ENCODE measurements around the gene NCOA5.

Gene NCOA5

GRCh38 chr20:46123482-46124245 is 33.9 kb upstream of the NCOA5 start:
- no peak for DNase-seq (ENCODE audit: low read depth, low spot score)
- Histone ChIP-seq H3K4me1 (ENCODE audit: insufficient read depth, insufficient read length) (no peaks in the 10 kb centered on the region), H3K4me3 (ENCODE audit: insufficient read length, low read depth) (no peak overlapping the region), H3K9ac (ENCODE audit: insufficient read length, low read depth) (no peak overlapping the region), H3K27me3 (ENCODE audit: insufficient read depth, insufficient read length) (no peaks in the 10 kb centered on the region), H3K36me3 (ENCODE audit: insufficient read depth, insufficient read length, low read length) (peaks cover 25% of the 10 kb centered on the region), H3K9me3 (ENCODE audit: insufficient read depth, low read length) (no peaks in the 10 kb centered on the region)
- TF ChIP-seq YY1 (IDR thresholded peaks at IDR 0.05; ENCODE audit: insufficient read depth, insufficient read length) (no peak), SUZ12 (IDR thresholded peaks at IDR 0.05; ENCODE audit: extremely low read depth, insufficient read depth, insufficient read length) (no peak), ZNF274 (IDR thresholded peaks at IDR 0.05; ENCODE audit: low read depth, low read length) (no peak)

- Histone ChIP-seq H3K27me3 (ENCODE audit: insufficient read depth, insufficient read length) (no peaks in the 10 kb centered on the region), H3K4me3 (ENCODE audit: insufficient read length, low read depth) (no peak overlapping the region), H3K9ac (ENCODE audit: insufficient read length, low read depth) (no peak overlapping the region), H3K4me1 (ENCODE audit: insufficient read depth, insufficient read length) (no peaks in the 10 kb centered on the region), H3K9me3 (ENCODE audit: insufficient read depth, low read length) (no peaks in the 10 kb centered on the region), H3K36me3 (ENCODE audit: insufficient read depth, insufficient read length, low read length) (peaks cover 25% of the 10 kb centered on the region)
- TF ChIP-seq YY1 (IDR thresholded peaks at IDR 0.05; ENCODE audit: insufficient read depth, insufficient read length) (no peak), ZNF274 (IDR thresholded peaks at IDR 0.05; ENCODE audit: low read depth, low read length) (no peak), SUZ12 (IDR thresholded peaks at IDR 0.05; ENCODE audit: extremely low read depth, insufficient read depth, insufficient read length) (no peak)
- no peak for DNase-seq (ENCODE audit: low read depth, low spot score)
These were observed 33.0 kb upstream of the NCOA5 start for GRCh38 chr20:46122516-46123481.

- peaks cover 25% of the 10 kb centered on the region for H3K36me3 ChIP-seq (ENCODE audit: insufficient read depth, insufficient read length, low read length)
- TF ChIP-seq ZNF274 (IDR thresholded peaks at IDR 0.05; ENCODE audit: low read depth, low read length): no peak
- no peak for TF ChIP-seq YY1 (IDR thresholded peaks at IDR 0.05; ENCODE audit: insufficient read depth, insufficient read length)
- TF ChIP-seq SUZ12 (IDR thresholded peaks at IDR 0.05; ENCODE audit: extremely low read depth, insufficient read depth, insufficient read length): no peak
- H3K4me1 ChIP-seq (ENCODE audit: insufficient read depth, insufficient read length): no peaks in the 10 kb centered on the region
- H3K9ac ChIP-seq (ENCODE audit: insufficient read length, low read depth): no peak overlapping the region
- H3K4me3 ChIP-seq (ENCODE audit: insufficient read length, low read depth): no peak overlapping the region
- peaks cover 5% of the 10 kb centered on the region for H3K27me3 ChIP-seq (ENCODE audit: insufficient read depth, insufficient read length)
- no peak for DNase-seq (ENCODE audit: low read depth, low spot score)
- no peaks in the 10 kb centered on the region for H3K9me3 ChIP-seq (ENCODE audit: insufficient read depth, low read length)
These were observed 32.3 kb upstream of the NCOA5 start for GRCh38 chr20:46122071-46122470.

GRCh38 chr20:46121184-46121930 is 31.6 kb upstream of the NCOA5 start:
- peaks cover 11% of the 10 kb centered on the region for H3K27me3 ChIP-seq (ENCODE audit: insufficient read depth, insufficient read length)
- no peak for DNase-seq (ENCODE audit: low read depth, low spot score)
- H3K36me3 ChIP-seq (ENCODE audit: insufficient read depth, insufficient read length, low read length): peaks cover 25% of the 10 kb centered on the region
- TF ChIP-seq ZNF274 (IDR thresholded peaks at IDR 0.05; ENCODE audit: low read depth, low read length) (no peak), SUZ12 (IDR thresholded peaks at IDR 0.05; ENCODE audit: extremely low read depth, insufficient read depth, insufficient read length) (no peak), YY1 (IDR thresholded peaks at IDR 0.05; ENCODE audit: insufficient read depth, insufficient read length) (no peak)
- no peaks in the 10 kb centered on the region for H3K9me3 ChIP-seq (ENCODE audit: insufficient read depth, low read length)
- H3K9ac ChIP-seq (ENCODE audit: insufficient read length, low read depth): no peak overlapping the region
- H3K4me3 ChIP-seq (ENCODE audit: insufficient read length, low read depth): no peak overlapping the region
- H3K4me1 ChIP-seq (ENCODE audit: insufficient read depth, insufficient read length): no peaks in the 10 kb centered on the region

GRCh38 chr20:46120136-46120535 is 30.4 kb upstream of the NCOA5 start:
- no peak for DNase-seq (ENCODE audit: low read depth, low spot score)
- H3K27me3 ChIP-seq (ENCODE audit: insufficient read depth, insufficient read length): peaks cover 23% of the 10 kb centered on the region
- H3K9me3 ChIP-seq (ENCODE audit: insufficient read depth, low read length): no peaks in the 10 kb centered on the region; the same call in 1 of the 2 replicates
- TF ChIP-seq ZNF274 (IDR thresholded peaks at IDR 0.05; ENCODE audit: low read depth, low read length) (no peak), SUZ12 (IDR thresholded peaks at IDR 0.05; ENCODE audit: extremely low read depth, insufficient read depth, insufficient read length) (no peak), YY1 (IDR thresholded peaks at IDR 0.05; ENCODE audit: insufficient read depth, insufficient read length) (no peak)
- peaks cover 20% of the 10 kb centered on the region for H3K36me3 ChIP-seq (ENCODE audit: insufficient read depth, insufficient read length, low read length)
- no peak overlapping the region for H3K4me3 ChIP-seq (ENCODE audit: insufficient read length, low read depth)
- no peak overlapping the region for H3K9ac ChIP-seq (ENCODE audit: insufficient read length, low read depth)
- no peaks in the 10 kb centered on the region for H3K4me1 ChIP-seq (ENCODE audit: insufficient read depth, insufficient read length)

- DNase-seq (ENCODE audit: low read depth, low spot score): no peak
- no peak for TF ChIP-seq ZNF274 (IDR thresholded peaks at IDR 0.05; ENCODE audit: low read depth, low read length)
- no peak for TF ChIP-seq SUZ12 (IDR thresholded peaks at IDR 0.05; ENCODE audit: extremely low read depth, insufficient read depth, insufficient read length)
- TF ChIP-seq YY1 (IDR thresholded peaks at IDR 0.05; ENCODE audit: insufficient read depth, insufficient read length): no peak
- Histone ChIP-seq H3K9ac (ENCODE audit: insufficient read length, low read depth) (no peak overlapping the region), H3K36me3 (ENCODE audit: insufficient read depth, insufficient read length, low read length) (peaks cover 20% of the 10 kb centered on the region), H3K27me3 (ENCODE audit: insufficient read depth, insufficient read length) (peaks cover 29% of the 10 kb centered on the region), H3K9me3 (ENCODE audit: insufficient read depth, low read length) (no peaks in the 10 kb centered on the region; the same call in 1 of the 2 replicates), H3K4me1 (ENCODE audit: insufficient read depth, insufficient read length) (no peaks in the 10 kb centered on the region), H3K4me3 (ENCODE audit: insufficient read length, low read depth) (no peak overlapping the region)
These were observed 29.8 kb upstream of the NCOA5 start for GRCh38 chr20:46119547-46119946.

Measured in NT2/D1 (cell line).